Measurements from ENCODE around the gene SCGB2A2.

DNA sequence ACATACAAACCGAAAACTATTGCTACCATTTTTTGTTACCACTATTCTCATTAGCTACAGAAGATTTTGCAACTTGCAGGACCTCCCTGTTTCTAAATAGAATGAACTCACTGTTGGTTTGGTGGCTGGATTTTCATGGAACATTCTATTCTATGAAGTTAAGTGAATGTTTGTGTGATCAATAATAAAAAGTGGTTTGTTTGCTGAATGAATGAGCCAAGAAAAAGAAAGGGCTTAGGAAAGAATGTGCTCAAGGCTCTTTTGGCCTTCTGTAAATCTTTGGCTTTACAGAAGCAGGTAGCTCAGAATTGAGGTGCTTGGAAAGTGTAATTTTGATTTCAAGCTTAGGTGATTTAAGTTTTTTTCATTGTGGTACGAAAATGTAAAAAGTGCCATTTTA lies 33.8 kb upstream of the SCGB2A2 start:
- TF ChIP-seq EZH2 (IDR thresholded peaks at IDR 0.05; ENCODE audit: low read depth): no peak
- TF ChIP-seq, protein P1, sequence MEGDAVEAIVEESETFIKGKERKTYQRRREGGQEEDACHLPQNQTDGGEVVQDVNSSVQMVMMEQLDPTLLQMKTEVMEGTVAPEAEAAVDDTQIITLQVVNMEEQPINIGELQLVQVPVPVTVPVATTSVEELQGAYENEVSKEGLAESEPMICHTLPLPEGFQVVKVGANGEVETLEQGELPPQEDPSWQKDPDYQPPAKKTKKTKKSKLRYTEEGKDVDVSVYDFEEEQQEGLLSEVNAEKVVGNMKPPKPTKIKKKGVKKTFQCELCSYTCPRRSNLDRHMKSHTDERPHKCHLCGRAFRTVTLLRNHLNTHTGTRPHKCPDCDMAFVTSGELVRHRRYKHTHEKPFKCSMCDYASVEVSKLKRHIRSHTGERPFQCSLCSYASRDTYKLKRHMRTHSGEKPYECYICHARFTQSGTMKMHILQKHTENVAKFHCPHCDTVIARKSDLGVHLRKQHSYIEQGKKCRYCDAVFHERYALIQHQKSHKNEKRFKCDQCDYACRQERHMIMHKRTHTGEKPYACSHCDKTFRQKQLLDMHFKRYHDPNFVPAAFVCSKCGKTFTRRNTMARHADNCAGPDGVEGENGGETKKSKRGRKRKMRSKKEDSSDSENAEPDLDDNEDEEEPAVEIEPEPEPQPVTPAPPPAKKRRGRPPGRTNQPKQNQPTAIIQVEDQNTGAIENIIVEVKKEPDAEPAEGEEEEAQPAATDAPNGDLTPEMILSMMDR (conservative IDR thresholded peaks at IDR 0.05): no peak

Data from PC-9 (cell line).